ENCODE measurements around the gene GPN2. TPM values are rescaled to one million over a fixed set of nuclear protein-coding genes. Genes with fewer than 3 reads are reported as not detected.
A peak's percentile ranks its signal among the peaks of the same experiment; 100 is the strongest.
"Not testable (repeated sequence)": the region's sequence is repeated elsewhere in the genome, so short reads cannot be mapped to it uniquely, and the experiment has no call there.

Gene GPN2
- total and polyA plus RNA-seq, 4 donors, result 9.5 to 12.7 (median 10.4) TPM

DNA sequence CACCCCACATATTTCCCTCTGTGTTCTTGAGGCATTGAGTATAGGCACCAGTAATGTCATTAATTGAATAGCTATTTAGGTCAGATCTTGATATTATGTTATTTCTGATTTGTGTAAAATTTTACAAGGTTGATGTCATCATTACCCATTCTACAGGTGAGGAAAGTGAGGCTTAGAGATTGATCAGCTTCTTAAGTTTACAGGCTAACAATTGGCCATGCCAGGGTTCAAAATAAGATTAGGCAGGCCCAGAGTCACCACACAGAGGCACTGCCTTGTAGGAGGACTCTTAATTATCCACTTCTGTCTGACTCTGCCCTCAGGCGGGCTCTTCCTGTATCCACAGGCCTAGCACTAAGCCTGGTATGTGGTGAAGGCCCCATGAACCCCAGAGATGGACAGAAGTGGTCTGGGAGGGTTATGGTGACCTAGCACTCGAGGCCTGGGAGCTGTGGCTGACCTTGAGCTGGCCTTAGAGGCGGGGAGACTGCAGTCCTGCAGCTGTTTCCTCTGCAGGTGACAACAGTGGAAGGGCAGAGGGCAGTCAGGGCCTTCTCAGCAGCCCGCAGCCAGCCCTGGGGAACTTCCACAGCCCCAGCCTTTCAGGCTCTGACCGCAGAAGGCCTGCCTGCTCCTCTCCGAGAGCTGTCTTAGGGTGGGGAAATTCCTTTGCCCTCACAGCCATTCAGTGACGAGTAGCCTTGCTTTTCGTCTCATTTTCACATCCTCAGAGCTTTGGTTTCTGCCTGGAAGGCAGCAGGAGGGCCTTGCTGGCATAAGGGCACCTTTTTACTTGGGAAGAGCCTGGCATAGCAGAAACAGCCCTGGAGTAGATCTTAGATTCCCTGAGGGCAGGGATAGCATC, 51.4 kb downstream of the GPN2 start:
- TF ChIP-seq SP1 (IDR thresholded peaks at IDR 0.05) (no peak), FOXA2 (IDR thresholded peaks at IDR 0.05) (no peak)
- H3K4me1 ChIP-seq (ENCODE audit: control insufficient read depth in 4 of 4, insufficient read depth in 4 of 4, low read length in 3 of 4), result no peaks in the 10 kb centered on the region
- no peak for DNase-seq (ENCODE audit: low spot score)
- H3K4me3 ChIP-seq (ENCODE audit: low read depth in 1 of 3, low read length in 3 of 3), result no peak overlapping the region
- H3K27me3 ChIP-seq (ENCODE audit: control insufficient read depth in 4 of 4, insufficient read depth in 4 of 4, low read length in 3 of 4), result no peaks in the 10 kb centered on the region
- no peaks in the 10 kb centered on the region for H3K9me3 ChIP-seq (ENCODE audit: control insufficient read depth in 4 of 4, low read length in 3 of 4)
- H3K9ac ChIP-seq (ENCODE audit: low read depth in 1 of 2, low read length in 2 of 2), result no peak overlapping the region
- no peak overlapping the region for H3K27ac ChIP-seq (ENCODE audit: low read depth in 1 of 2, low read length in 2 of 2)
- H3K36me3 ChIP-seq (ENCODE audit: control insufficient read depth in 4 of 4, insufficient read depth in 3 of 4, low read depth in 1 of 4, low read length in 3 of 4), result peaks cover 4 to 59% (median 33%) of the 10 kb centered on the region in 4 donors
- WGBS, result 78% methylated on average over 8 of the region's 8 CpGs

DNA sequence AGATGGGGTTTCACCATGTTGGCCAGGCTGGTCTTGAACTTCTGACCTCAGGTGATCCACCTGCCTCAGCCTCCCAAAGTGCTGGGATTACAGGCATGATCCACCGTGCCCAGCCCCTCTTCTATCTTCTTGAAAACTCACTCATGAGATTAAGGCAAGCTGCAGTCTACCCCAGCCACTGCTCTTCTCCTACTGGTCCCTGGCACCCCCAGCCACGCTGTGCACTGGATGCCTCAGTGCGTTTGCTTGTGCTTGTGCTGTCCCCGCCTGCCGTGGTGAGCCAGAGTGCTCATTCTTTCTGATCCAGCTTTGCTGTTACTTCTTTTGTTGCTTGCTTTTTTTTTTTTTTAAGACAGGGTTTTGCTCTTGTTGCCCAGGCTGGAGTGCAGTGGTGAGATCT, 52.4 kb downstream of the GPN2 start:
- H3K36me3 ChIP-seq (ENCODE audit: control insufficient read depth in 4 of 4, insufficient read depth in 3 of 4, low read depth in 1 of 4, low read length in 3 of 4), result peaks cover 5 to 57% (median 29%) of the 10 kb centered on the region in 4 donors
- H3K4me1 ChIP-seq (ENCODE audit: control insufficient read depth in 4 of 4, insufficient read depth in 4 of 4, low read length in 3 of 4); H3K27me3 ChIP-seq (ENCODE audit: control insufficient read depth in 4 of 4, insufficient read depth in 4 of 4, low read length in 3 of 4); H3K9ac ChIP-seq (ENCODE audit: low read depth in 1 of 2, low read length in 2 of 2); DNase-seq (ENCODE audit: low spot score); H3K4me3 ChIP-seq (ENCODE audit: low read depth in 1 of 3, low read length in 3 of 3); H3K27ac ChIP-seq (ENCODE audit: low read depth in 1 of 2, low read length in 2 of 2); H3K9me3 ChIP-seq (ENCODE audit: control insufficient read depth in 4 of 4, low read length in 3 of 4): not testable (repeated sequence)
- WGBS, result 94% methylated on average over 5 of the region's 5 CpGs

DNA sequence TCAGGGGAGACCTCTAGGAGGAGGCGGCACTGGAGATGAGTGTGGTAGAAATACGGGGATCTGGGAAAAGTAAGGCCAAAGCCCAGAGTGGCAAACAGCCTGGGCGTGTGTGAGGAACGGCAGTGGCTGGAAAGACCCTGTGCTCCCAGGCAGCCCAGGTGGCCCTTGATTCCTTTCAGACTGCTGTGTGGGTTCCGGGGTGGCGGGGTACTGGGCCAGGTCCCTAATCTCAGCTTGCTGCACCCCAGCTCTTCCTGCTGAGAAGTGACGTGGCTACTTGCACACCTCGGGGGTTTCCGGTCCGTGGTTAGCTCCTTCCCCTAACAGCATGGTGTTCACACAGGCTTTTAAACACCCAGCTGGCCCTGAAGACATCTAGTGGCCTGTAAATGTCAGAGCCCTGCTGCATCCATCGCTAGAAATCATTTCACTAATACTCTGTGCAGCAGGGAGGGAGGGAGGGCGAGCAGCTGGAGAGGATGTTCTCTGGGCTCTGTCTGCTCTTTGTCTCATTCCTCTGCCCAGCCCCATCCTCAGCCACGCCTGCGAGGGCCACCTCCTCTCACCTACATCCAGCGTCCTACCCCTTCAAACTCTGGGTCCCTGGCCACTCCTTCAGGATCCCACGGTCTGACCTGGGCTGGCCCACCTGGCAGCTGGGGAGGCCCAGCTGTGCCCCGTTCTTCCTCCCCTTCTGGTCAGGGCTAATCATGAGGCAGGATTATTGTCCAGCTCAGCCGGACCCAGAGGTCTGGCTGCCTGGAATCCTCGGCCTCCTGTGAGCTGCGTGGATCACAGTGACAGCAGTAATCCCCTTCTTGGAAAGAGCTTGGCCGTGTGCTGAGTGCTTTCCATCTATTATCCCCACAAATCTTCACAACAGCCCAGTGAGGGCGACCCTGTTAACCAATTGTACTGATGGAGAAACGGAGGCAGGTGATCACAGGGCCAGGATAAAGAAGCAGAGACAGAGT, 56.4 kb downstream of the GPN2 start:
- Histone ChIP-seq H3K9ac (ENCODE audit: low read depth in 1 of 2, low read length in 2 of 2) (peak overlapping the region in 1 of 2 donors; percentile 29), H3K4me3 (ENCODE audit: low read depth in 1 of 3, low read length in 3 of 3) (no peak overlapping the region), H3K27ac (ENCODE audit: low read depth in 1 of 2, low read length in 2 of 2) (peak overlapping the region; percentile 53 to 83), H3K36me3 (ENCODE audit: control insufficient read depth in 4 of 4, insufficient read depth in 3 of 4, low read depth in 1 of 4, low read length in 3 of 4) (peaks cover 3 to 32% (median 18%) of the 10 kb centered on the region in 4 donors), H3K9me3 (ENCODE audit: control insufficient read depth in 4 of 4, low read length in 3 of 4) (no peaks in the 10 kb centered on the region), H3K27me3 (ENCODE audit: control insufficient read depth in 4 of 4, insufficient read depth in 4 of 4, low read length in 3 of 4) (no peaks in the 10 kb centered on the region), H3K4me1 (ENCODE audit: control insufficient read depth in 4 of 4, insufficient read depth in 4 of 4, low read length in 3 of 4) (peaks cover 5 to 41% (median 27%) of the 10 kb centered on the region in 4 donors)
- TF ChIP-seq NR2F2 (IDR thresholded peaks at IDR 0.05), result no peak
- no peak for TF ChIP-seq FOXA2 (IDR thresholded peaks at IDR 0.05)
- TF ChIP-seq YY1 (IDR thresholded peaks at IDR 0.05), result no peak
- no peak for TF ChIP-seq HNF4A (conservative IDR thresholded peaks at IDR 0.05)
- no peak for TF ChIP-seq HNF4G (IDR thresholded peaks at IDR 0.05)
- TF ChIP-seq EGR1 (IDR thresholded peaks at IDR 0.05; ENCODE audit: low read depth in 2 of 2), result no peak
- no peak for TF ChIP-seq CTCF (IDR thresholded peaks at IDR 0.05; ENCODE audit: low read depth, low read length, missing input control)
- no peak for TF ChIP-seq FOXA1 (IDR thresholded peaks at IDR 0.05)
- TF ChIP-seq RXRA (IDR thresholded peaks at IDR 0.05), result no peak
- TF ChIP-seq SP1 (IDR thresholded peaks at IDR 0.05), result no peak
- no peak for TF ChIP-seq ZBTB33 (IDR thresholded peaks at IDR 0.05)
- TF ChIP-seq REST (IDR thresholded peaks at IDR 0.05), result no peak
- TF ChIP-seq TAF1 (conservative IDR thresholded peaks at IDR 0.05), result no peak
- TF ChIP-seq RAD21 (IDR thresholded peaks at IDR 0.05), result no peak
- 86% methylated on average over 23 of the region's 23 CpGs for WGBS
- no peak for DNase-seq (ENCODE audit: low spot score)
